ENCODE measurements around the gene SAPCD1.
A peak's percentile ranks its signal among the peaks of the same experiment; 100 is the strongest.
"Not testable (repeated sequence)": the region's sequence is repeated elsewhere in the genome, so short reads cannot be mapped to it uniquely, and the experiment has no call there.

Gene SAPCD1

GRCh38 chr6:31778999-31779885 is 16.8 kb downstream of the SAPCD1 start:
- no peak for DNase-seq

GRCh38 chr6:31779908-31780307 is 17.5 kb downstream of the SAPCD1 start:
- DNase-seq: no peak

- no peak for DNase-seq
These were observed 18.2 kb downstream of the SAPCD1 start for GRCh38 chr6:31780507-31781243.

GRCh38 chr6:31781244-31782125 is 19.0 kb downstream of the SAPCD1 start:
- DNase-seq: no peak

GRCh38 chr6:31782126-31782855 is 19.8 kb downstream of the SAPCD1 start:
- no peak for DNase-seq

GRCh38 chr6:31784098-31784925 is 21.9 kb downstream of the SAPCD1 start:
- DNase-seq: no peak

- no peak for DNase-seq
These were observed 23.0 kb downstream of the SAPCD1 start for GRCh38 chr6:31785475-31785874.

GRCh38 chr6:31791324-31792089 is 29.1 kb downstream of the SAPCD1 start:
- no peak for DNase-seq

GRCh38 chr6:31792090-31792374 is 29.6 kb downstream of the SAPCD1 start:
- DNase-seq: no peak

GRCh38 chr6:31792761-31793171 is 30.3 kb downstream of the SAPCD1 start:
- no peak for DNase-seq

- DNase-seq: not testable (repeated sequence)
These were observed 31.4 kb downstream of the SAPCD1 start for GRCh38 chr6:31793927-31794245.

GRCh38 chr6:31794294-31794865 is 31.9 kb downstream of the SAPCD1 start:
- DNase-seq: no peak

- DNase-seq: no peak
These were observed 32.6 kb downstream of the SAPCD1 start for GRCh38 chr6:31794866-31795615.

GRCh38 chr6:31795616-31796298 is 33.3 kb downstream of the SAPCD1 start, which contains the start of gene VARS1:
Gene VARS1 (minus strand): TSS chr6:31795752. CDS start chr6:31795217, 535 bp downstream.
- peak; percentile 81 for DNase-seq

GRCh38 chr6:31796993-31797385 is 34.5 kb downstream of the SAPCD1 start:
- no peak for DNase-seq

GRCh38 chr6:31797588-31797987 is 35.1 kb downstream of the SAPCD1 start:
- DNase-seq: peak; percentile 44

- no peak for DNase-seq
These were observed 37.3 kb downstream of the SAPCD1 start for GRCh38 chr6:31799781-31800180.

- not testable (repeated sequence) for DNase-seq
These were observed 38.8 kb downstream of the SAPCD1 start for GRCh38 chr6:31801031-31801927.
